BLaER1 (cell line): ENCODE results near the gene NDST1.

Source experiments
- H3K27ac ChIP-seq: shearing (Covaris generic); formaldehyde crosslinking; 2 replicates; pipeline ENCODE4 v1.8.1; 2022
- H3K27me3 ChIP-seq: shearing (Covaris generic); formaldehyde crosslinking; 2 replicates; pipeline ENCODE4 v1.8.1; 2022
- H3K36me3 ChIP-seq: shearing (Covaris generic); formaldehyde crosslinking; 2 replicates; pipeline ENCODE4 v1.8.1; 2022
- H3K4me1 ChIP-seq: shearing (Covaris generic); formaldehyde crosslinking; 2 replicates; pipeline ENCODE4 v1.8.1; 2022
- H3K4me2 ChIP-seq: shearing (Covaris generic); formaldehyde crosslinking; 2 replicates; pipeline ENCODE4 v1.8.1; 2022
- H3K4me3 ChIP-seq: shearing (Covaris generic); formaldehyde crosslinking; 2 replicates; pipeline ENCODE4 v1.8.1; 2022
- H3K9ac ChIP-seq: shearing (Covaris generic); formaldehyde crosslinking; 2 replicates; pipeline ENCODE4 v1.8.1; 2022
- H3K9me3 ChIP-seq: shearing (Covaris generic); formaldehyde crosslinking; 2 replicates; pipeline ENCODE4 v1.8.1; 2022
- H4K20me1 ChIP-seq: shearing (Covaris generic); formaldehyde crosslinking; 2 replicates; pipeline ENCODE4 v1.8.1; 2022
- Cebpa-rat ChIP-seq: shearing (Covaris generic); IDR thresholded peaks from 2 replicates; pipeline ENCODE4 v1.8.1; 2022

The NDST1 gene

DNA sequence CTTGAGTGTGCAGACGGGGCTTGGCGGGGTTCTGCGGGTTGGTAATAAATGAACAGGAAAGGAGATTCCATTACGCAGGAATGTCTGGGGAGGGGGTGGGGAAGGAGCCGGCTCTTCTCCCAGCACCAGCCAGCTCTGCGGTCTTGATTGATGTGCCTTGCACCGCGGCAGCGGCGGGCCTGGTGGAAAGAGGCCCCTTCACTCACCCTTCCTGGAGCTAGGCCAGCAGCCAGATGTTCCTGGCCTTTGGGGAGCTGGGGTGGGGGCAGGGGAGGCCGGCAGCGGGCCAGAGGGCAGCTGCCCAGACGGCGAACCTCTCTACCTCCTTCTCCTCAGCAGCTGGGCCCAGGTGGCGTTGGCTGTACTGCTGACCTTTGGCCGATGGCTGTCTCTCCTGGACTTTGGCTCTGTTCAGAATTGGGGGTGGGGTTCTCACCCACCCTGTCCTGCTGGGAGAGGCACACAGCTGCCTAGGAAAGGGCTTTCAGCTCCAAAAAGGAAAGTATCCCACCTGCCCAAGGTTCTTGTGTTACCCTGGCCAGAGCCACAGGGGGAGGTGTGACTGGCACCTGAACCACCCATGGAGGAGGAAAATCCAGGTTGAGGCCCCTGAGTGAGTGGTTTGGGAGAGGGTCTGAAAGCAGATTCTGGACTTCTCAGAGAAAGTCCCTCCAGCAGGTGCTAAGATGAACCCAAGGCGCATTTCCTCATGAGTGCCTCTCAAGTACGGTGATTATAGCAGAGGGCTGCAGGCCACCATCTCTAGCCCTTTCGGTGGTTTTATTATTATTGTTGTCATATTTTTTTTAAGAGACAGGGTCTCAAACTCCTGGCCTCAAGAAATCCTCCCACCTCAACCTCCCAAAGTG is 74.5 kb downstream of the NDST1 start:
- peak overlapping the region; percentile 69 for H3K27ac ChIP-seq
- peaks cover 75% of the 10 kb centered on the region for H3K4me1 ChIP-seq
- H3K36me3 ChIP-seq, result no peaks in the 10 kb centered on the region
- peak overlapping the region; percentile 94 for H3K4me2 ChIP-seq
- H3K9ac ChIP-seq, result 0 out of 2 replicates have a peak overlapping the region, but pooled peaks have one; percentile 18
- H4K20me1 ChIP-seq, result no peaks in the 10 kb centered on the region
- 0 out of 2 replicates have a peak, but pooled peaks cover 5% of the 10 kb centered on the region for H3K9me3 ChIP-seq
- no peak for TF ChIP-seq Cebpa-rat
- H3K27me3 ChIP-seq, result no peaks in the 10 kb centered on the region
- H3K4me3 ChIP-seq, result 0 out of 2 replicates have a peak overlapping the region, but pooled peaks have one; percentile 10

DNA sequence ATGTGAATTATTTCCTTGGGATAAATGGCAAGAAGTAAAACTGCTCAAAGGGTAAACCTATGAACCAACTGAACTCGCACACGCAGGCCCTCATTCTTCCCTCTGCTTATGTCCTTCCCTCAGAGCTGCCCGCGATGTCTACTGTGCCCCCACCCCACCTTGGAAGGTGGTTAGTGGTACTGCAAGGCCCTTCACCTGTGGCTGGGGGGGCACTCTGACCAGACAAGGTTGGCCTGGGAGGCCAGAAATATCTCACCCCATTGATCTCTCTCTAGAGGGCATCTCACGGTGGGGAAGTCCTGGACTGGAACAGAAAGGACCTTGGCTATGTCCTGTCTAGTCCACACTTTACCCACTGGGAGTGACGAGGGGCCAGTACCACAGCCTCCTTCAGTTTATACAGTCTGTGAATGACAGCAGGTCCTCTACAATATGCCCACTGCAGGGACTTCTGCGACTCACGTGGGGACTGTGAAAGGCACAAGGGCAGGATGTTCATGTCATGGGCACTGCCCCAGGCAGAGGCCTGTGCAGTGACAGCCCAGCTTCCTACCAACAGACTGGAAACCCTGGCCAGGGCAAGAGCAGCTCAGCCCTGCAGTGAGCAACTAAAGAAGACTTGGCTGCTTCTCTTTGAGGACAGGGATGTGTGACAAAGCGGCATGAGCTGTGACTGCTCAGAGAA is 75.8 kb downstream of the NDST1 start:
- H4K20me1 ChIP-seq, result no peaks in the 10 kb centered on the region
- H3K27me3 ChIP-seq, result no peaks in the 10 kb centered on the region
- peak overlapping the region; percentile 79 for H3K27ac ChIP-seq
- no peak for TF ChIP-seq Cebpa-rat
- H3K9ac ChIP-seq, result 0 out of 2 replicates have a peak overlapping the region, but pooled peaks have one; percentile 22
- H3K9me3 ChIP-seq, result 0 out of 2 replicates have a peak, but pooled peaks cover 3% of the 10 kb centered on the region
- peaks cover 86% of the 10 kb centered on the region for H3K4me1 ChIP-seq
- H3K4me3 ChIP-seq, result no peak overlapping the region
- H3K36me3 ChIP-seq, result no peaks in the 10 kb centered on the region
- peak overlapping the region; percentile 94 for H3K4me2 ChIP-seq

DNA sequence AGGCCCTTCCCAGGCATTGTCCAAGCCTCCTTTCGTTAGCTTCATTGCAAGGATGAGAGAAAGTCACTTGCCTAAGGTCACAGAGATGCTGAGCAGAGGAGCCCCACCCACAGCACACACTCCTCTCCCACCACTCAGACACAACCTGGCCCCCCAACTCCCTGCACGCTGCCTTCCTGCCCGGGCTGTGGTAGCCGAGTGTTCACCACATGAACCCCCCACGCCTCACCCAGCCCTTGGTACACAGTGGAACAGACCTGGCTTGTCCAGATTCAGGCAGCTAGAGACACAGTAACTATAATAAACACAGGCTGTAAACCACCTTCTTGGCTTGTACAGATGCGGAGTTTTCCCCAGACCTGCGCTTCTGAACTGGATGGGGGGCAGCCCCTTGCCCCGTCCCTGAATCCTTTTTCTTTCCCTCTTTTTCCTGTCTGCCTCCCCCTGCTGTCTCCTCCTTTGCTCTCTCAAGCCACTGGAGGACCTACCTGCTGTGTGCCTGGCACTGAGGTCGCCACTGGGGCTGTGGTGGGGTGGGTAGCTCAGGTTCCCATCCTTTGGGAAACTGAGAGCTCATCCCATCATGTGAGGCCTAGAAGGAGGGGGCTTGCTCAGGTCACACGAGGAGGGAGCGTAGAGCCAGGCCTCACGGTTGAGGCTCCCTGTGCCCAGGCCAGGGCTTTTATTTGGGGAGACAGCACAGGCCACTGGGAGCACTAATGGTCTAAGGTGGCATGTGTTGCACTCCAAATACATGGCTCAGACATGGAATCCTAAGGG is 76.8 kb downstream of the NDST1 start:
- no peak overlapping the region for H3K4me3 ChIP-seq
- peaks cover 96% of the 10 kb centered on the region for H3K4me1 ChIP-seq
- H3K27me3 ChIP-seq, result no peaks in the 10 kb centered on the region
- H3K9ac ChIP-seq, result peak overlapping the region; percentile 20; the same call in 1 of the 2 replicates
- 0 out of 2 replicates have a peak, but pooled peaks cover 2% of the 10 kb centered on the region for H3K9me3 ChIP-seq
- no peaks in the 10 kb centered on the region for H3K36me3 ChIP-seq
- peak overlapping the region; percentile 79 for H3K27ac ChIP-seq
- TF ChIP-seq Cebpa-rat, result no peak
- no peaks in the 10 kb centered on the region for H4K20me1 ChIP-seq
- peak overlapping the region; percentile 94 for H3K4me2 ChIP-seq

DNA sequence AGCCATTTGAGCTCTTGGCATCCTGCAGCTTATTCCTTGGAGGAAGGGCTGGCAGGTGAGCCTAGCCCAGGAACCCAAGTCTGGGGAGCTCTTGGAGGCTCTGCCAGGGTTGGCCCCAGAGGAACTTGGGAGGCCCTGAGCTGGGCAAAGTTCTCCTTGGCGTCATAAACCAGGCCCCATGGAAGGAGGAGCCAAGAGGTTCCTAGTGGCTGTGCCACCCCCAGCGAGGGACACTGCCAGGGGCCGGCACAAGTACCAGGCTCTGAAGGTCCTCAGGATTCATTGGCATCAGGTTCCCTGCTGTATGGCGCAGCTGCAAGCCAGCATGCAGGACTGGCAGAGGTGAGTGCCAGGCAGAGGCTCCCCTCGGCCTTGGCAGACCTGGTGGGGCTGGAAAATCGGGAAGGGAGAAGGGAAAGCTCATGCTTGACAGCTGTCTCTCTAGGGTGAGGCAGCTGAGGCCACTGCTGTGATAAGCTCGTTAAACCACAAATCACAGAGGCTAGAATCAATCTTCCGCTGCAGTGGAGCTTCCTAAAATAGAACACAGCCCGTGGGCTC is 77.9 kb downstream of the NDST1 start:
- no peaks in the 10 kb centered on the region for H3K27me3 ChIP-seq
- peak overlapping the region; percentile 62 for H3K9ac ChIP-seq
- TF ChIP-seq Cebpa-rat, result no peak
- no peaks in the 10 kb centered on the region for H3K36me3 ChIP-seq
- H3K9me3 ChIP-seq, result no peaks in the 10 kb centered on the region
- H3K4me3 ChIP-seq, result peak overlapping the region; percentile 57
- peak overlapping the region; percentile 79 for H3K27ac ChIP-seq
- peak overlapping the region; percentile 94 for H3K4me2 ChIP-seq
- H4K20me1 ChIP-seq, result no peaks in the 10 kb centered on the region
- peaks cover 97% of the 10 kb centered on the region for H3K4me1 ChIP-seq

DNA sequence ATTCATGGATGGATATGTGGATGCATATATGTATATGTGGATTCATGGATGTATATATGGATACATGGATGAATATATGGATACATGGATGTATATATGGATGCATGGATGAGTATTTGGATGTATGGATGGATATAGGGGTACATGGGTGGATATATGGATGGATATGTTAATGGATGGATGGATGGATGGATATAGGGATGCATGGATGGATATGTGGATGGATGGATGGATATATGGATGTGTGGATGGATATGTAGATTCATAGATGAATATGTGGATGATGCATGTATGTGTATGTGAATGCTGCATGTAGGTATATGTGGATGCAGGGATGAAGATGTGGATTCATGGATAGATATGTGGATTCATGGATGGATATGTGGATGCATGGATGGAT is 79.1 kb downstream of the NDST1 start:
- Histone ChIP-seq H3K9ac (no peak overlapping the region), H3K9me3 (no peaks in the 10 kb centered on the region), H3K36me3 (no peaks in the 10 kb centered on the region), H3K27me3 (no peaks in the 10 kb centered on the region), H3K4me3 (peak overlapping the region; percentile 57; the same call in 1 of the 2 replicates), H3K27ac (no peak overlapping the region; the same call in 1 of the 2 replicates), H3K4me1 (peaks cover 100% of the 10 kb centered on the region), H3K4me2 (peak overlapping the region; percentile 94), H4K20me1 (no peaks in the 10 kb centered on the region)
- TF ChIP-seq Cebpa-rat, result no peak

DNA sequence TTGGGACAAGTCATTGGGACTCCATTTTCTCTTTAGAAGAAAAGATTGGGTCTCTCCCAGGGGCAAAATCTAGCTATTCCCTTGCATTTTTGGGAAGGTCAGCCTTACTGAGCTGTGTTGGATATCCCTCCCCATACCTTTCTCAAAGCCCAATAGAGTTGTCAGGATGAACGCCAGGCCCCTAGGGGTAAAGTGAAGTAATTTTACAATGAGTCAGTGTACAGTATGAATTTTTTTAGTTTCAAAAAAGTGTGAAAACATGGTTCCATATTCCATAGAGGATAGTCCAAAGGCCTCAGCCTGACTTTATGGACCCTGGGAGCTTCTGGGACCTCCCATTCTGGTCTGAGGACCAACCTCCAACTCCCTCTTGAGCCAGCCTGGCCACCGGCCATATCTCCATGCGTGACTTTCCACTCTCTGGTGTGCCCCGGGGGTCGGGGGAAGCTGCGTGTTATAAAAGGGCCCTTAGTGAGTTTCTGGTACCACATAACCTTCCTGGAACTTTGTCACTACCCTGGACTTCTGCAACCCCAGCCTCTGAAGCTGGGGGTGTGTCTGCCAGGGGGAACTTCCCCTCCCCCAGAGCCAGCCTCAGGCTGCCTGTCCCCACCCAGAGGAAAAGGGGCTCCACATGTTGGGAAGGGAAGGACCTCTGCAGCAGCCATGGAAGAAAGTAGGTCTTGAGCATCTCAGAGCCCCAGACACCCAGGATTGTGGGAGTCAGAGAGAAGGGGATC is 80.1 kb downstream of the NDST1 start:
- peaks cover 100% of the 10 kb centered on the region for H3K4me1 ChIP-seq
- no peaks in the 10 kb centered on the region for H3K27me3 ChIP-seq
- H3K27ac ChIP-seq, result peak overlapping the region; percentile 78
- no peaks in the 10 kb centered on the region for H3K9me3 ChIP-seq
- peak overlapping the region; percentile 25; the same call in 1 of the 2 replicates for H3K9ac ChIP-seq
- no peak for TF ChIP-seq Cebpa-rat
- no peak overlapping the region for H3K4me3 ChIP-seq
- peak overlapping the region; percentile 94 for H3K4me2 ChIP-seq
- H3K36me3 ChIP-seq, result no peaks in the 10 kb centered on the region
- no peaks in the 10 kb centered on the region for H4K20me1 ChIP-seq

DNA sequence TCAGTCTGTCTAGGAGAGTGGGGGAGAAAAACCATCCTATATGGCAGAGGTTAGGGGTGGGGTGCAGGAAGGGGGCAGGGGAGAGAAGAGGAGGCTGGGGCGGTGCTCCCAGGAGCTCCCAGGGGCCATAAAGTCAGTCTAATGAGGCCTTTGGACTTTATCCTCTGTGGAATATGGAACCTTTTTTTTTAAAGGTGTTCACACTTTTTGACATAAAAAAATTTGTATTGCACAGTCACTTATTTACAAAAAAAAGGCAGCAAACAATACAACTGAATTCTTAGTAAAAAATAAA is 80.6 kb downstream of the NDST1 start:
- Histone ChIP-seq H3K27ac (peak overlapping the region; percentile 78), H3K4me1 (peaks cover 100% of the 10 kb centered on the region), H3K36me3 (no peaks in the 10 kb centered on the region)

DNA sequence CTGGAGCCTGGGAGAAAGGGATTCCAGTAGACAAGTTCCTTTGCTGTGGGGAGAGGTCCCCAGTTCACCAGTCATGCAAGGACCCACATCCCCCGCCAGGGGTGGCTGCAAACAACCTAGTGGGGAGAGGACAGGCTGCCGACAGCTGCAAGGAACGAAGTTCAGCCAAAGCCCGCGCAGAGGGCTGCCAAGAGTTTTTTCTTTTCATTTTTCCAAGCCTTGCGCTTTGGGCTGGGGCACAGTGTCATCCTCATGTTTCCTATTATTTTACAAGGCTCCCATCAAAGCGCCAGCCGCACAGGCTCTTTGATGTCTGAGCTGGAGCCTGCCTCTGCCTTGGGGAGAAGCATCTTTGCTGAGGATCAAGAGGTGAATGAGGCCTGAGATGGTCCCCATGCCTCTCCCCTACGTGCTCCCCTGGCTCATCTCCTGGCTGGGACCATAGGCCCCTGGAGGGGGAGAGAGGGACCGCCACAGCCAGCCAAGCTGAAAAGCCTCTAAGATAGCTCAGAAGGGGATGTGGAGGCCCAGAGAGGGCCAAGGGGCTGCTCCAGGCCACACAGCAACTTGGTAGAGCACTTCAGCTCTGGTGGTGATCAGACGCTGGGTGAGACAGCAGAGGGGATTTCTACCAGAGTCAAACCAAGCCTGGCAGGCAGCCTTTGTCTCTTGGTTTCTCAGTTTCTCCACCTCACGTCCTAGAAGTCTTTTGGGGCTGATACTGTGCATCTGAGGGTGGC is 82.1 kb downstream of the NDST1 start:
- peaks cover 100% of the 10 kb centered on the region for H3K4me1 ChIP-seq
- H3K9me3 ChIP-seq, result no peaks in the 10 kb centered on the region
- no peaks in the 10 kb centered on the region for H4K20me1 ChIP-seq
- no peak for TF ChIP-seq Cebpa-rat
- no peak overlapping the region; the same call in 1 of the 2 replicates for H3K4me3 ChIP-seq
- H3K9ac ChIP-seq, result peak overlapping the region; percentile 66
- no peaks in the 10 kb centered on the region for H3K36me3 ChIP-seq
- H3K27me3 ChIP-seq, result no peaks in the 10 kb centered on the region
- peak overlapping the region; percentile 78 for H3K27ac ChIP-seq
- peak overlapping the region; percentile 94 for H3K4me2 ChIP-seq

More for the DNA sequence above, 80.6 kb downstream of the NDST1 start:
- peak overlapping the region; percentile 25; the same call in 1 of the 2 replicates for H3K9ac ChIP-seq
- TF ChIP-seq Cebpa-rat, result no peak
- no peaks in the 10 kb centered on the region for H3K27me3 ChIP-seq
- no peaks in the 10 kb centered on the region for H3K9me3 ChIP-seq
- H3K4me3 ChIP-seq, result no peak overlapping the region
- H4K20me1 ChIP-seq, result no peaks in the 10 kb centered on the region
- peak overlapping the region; percentile 94 for H3K4me2 ChIP-seq
